TTC549 (cell line): ENCODE data around the gene STX10.

Experiments used
- FAIRE-seq: peaks from 2 replicates; lab custom pipeline; 2012; peaks lifted over from hg19 to GRCh38; lab: Jason Lieb, UNC

STX10 gene

GRCh38 chr19:13119627-13120026 is 30.5 kb downstream of the STX10 start:
- FAIRE-seq, result no peak

GRCh38 chr19:13118424-13119193 is 31.6 kb downstream of the STX10 start:
- no peak for FAIRE-seq

DNA sequence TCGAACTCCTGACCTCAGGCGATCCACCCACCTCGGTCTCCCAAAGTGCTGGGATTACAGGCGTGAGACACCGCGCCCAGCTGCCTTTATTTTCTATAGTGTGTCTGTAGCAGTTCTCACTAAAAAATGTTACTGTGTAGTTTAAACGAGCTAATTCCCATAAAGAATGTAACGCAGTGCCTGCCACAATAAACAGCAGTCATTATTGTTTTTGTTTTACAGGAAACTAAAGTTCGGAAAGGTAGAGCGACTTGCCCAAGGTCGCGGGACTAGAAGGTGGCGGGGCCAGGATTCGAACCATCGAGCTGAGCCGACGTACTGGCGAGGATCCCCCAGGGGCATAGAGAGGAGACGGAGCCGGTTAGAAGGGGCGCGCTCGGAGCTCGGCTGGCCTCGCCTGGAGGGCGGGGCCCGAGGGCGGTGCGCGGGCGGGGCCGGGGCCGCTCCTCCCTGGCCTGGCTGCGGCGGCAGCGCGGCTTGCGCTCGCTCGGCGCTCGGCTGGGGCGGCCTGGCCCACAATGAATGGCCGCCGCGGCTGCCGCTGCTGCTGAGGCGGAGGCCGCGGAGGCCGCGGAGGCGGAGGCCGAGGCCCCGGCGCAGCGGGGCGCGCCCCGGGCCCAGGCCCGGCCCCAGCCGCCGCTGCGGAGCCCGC is 32.3 kb downstream of the STX10 start, which contains the start of gene NACC1:
NACC1 (plus strand) TSS at position 493 of the 652 bp plus-strand sequence. CDS start 16,944 bp downstream, outside the sequence.
- FAIRE-seq, result no peak

- FAIRE-seq, result no peak
These were observed 32.9 kb downstream of the STX10 start for GRCh38 chr19:13117176-13117771.

- FAIRE-seq, result no peak
These were observed 33.6 kb downstream of the STX10 start, which contains the start of gene TRMT1 for GRCh38 chr19:13116282-13117175. TRMT1 (minus strand) TSS chr19:13116740; CDS start chr19:13116399, 341 bp downstream.

GRCh38 chr19:13115936-13116281 is 34.3 kb downstream of the STX10 start:
- FAIRE-seq, result no peak

GRCh38 chr19:13112555-13112954 is 37.6 kb downstream of the STX10 start:
- no peak for FAIRE-seq

DNA sequence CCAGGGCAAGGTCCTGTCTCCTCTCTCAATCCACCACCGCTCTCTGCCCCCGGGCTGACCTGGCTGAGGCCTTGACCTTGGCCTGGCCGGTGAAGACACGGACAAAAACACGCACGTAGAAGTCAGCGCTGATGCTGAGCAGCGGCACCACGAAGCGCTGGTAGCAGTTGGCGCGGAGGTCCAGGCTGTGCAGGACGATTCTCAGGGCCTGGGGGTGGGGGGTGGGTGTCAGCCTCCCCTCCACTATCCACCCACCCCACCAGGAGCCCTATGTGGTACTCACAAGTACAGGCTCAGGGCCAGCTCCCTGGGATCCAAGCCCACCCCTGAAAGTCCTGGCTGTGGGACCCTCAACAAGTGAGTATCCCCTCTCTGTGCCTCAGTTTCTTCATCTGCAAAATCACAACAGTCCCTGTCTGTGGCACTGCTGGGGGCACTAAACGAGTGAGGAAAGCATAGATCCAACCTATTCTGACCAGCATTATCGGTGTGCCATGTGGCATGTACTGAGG is 40.0 kb downstream of the STX10 start:
- FAIRE-seq, result no peak

DNA sequence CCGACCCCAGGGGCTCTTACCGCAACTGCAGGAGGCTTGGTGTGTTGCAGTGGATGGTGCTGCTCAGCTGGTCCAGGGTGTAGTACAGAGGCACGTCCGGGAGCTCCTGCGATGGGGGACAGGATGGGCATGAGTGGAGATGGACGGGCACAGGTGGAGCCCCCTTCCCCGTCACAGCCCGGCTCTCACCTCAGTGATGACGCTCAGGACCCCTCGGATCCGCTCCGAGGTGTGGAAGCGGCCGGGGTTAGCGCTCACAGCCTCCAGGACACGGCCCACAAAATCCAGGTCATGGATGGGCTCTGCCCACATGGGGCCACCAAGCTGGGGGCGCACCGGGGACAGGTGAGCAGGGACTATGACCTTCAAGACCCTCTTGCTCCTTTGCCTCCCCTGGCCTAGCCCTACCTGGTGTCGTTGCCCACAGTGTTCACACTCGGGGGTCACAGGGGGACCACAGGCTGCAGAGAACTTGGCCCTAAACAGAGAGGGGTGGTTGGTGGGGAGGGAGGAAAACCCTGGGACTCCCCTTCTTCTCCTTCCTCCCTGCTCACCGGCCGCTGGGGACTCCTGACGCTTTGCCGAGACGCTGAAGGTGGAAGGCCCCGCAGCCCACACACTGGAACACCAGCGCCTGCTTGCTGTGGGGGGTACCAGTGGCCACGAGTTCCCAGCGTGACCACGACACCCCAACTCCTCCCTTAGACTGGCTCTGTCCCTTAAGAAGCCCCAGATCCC is 40.6 kb downstream of the STX10 start:
- FAIRE-seq, result no peak

DNA sequence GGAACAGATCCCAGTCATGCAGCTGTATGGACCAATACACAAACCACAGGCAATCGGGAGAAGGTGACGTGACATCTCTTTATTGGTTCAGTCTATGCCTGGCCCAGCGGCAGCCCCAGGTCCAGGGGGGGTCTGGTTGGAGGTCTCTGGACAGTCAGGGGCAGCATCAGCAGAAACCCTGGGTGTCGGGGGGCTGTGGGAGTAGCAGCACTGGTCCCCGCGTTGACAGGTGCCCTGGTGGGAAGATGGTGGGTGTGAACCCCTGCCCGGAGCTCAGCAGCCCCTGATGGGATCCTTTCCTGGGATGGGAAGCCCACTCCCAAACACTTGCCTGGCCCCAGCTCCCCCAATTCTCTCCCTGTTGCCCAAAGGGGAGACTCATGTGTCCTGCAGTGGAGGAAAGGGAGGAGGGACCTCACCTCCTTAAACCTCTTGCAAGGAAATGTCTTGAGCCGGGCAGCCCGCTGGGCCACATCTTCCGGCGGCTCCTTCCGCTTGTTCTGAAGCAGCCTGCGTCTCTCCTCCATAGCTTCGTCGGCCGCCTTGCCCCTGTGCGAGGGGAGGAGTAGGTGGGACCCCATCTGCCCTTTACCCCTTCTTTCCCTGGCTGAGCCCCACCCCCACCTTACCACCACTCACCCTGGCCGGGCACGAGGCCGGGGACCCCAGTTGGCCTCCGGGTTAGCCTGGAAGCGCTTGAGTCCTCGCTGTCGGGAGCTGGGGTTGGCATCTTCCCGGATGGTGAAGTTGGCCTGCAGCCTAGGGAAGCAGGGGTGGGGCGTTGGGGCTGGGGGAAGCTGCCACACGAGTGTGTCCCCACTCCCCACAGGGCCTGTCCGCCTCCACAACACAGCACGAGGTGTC is 45.1 kb downstream of the STX10 start:
- FAIRE-seq, result no peak

GRCh38 chr19:13104360-13104847 is 45.8 kb downstream of the STX10 start:
- FAIRE-seq, result no peak

DNA sequence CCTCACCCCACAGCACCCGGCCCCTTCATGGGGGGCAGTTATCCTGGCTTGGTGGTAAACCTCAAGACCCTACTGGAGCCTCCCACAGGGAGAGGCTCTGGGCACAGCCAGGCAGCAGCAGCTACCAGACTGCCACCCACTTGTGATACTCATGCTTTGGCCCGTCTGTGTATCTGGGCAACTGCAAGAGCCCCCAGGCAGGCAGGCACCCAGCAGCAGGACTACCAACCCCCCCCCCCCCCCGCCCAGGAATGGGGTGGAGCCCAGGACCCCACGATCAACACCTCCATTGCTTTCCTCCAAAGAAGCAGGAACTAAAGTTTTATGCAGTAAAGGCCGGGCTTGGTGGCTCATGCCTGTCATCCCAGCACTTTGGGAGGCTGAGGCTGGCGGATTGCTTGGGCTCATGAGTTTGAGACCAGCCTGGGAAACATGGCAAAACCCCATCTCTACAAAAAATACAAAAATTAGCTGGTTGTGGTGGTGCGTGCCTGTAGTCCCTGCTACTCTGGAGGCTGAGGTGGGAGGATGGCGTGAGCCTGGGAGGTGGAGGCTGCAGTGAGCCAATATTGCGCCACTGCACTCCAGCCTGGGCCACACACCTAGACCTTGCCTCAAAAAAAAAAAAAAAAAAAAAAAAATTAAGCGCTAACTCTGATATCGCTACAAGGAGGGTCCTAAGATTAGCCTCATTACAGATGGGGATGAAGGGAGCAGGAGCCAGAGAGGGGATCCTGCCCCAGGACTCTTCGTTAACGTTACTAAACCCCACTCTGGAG is 46.4 kb downstream of the STX10 start:
- FAIRE-seq, result no peak

DNA sequence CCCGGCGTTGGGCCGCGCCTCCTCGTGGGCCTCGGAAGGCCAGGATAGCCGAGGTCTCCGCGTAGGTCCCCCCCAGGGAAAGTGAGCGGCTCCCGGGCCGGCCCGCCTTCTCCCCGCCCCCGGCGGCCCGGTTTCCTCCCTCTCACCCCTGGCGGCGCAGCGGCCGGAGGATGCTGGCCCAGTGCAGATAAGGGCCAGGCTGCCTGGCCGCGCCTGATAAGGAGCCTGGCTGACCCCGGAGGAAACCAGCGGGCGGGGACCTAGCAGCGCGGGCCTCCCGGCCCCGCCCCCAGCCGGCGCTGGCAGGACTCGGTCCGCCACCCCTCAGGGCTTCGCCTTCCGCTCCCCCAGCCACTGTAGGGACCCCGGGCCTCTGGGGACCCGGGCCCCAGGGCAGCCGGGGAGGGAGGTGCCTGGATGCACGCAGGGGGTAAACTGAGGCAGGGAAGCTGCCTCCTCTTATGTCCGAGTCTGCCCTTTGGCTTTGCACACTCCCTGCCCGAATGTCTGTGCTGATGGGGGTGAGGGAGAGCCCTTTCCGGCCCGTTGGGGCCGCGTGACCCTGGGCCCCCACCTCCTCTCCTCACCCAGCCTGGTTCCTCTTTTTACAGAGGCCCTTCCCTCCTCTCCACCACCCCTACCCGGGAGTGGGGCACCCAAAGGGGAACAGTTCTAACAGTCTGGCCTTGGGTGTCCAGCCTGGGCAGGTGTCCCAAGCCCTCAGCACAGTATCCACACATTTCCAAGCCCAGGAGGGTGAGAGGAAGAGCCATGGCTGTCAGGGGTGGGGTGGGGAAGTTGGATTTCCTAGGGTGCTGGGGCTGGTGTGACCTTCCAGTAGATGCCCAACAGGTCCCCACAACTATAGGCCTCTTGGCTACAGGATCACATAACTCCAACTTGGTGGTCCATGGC is 47.3 kb downstream of the STX10 start, which contains the start of gene LYL1:
LYL1 (minus strand) TSS at position 193 of the 915 bp plus-strand sequence. CDS start 1,687 bp downstream, outside the sequence.
- FAIRE-seq, result no peak

- no peak for FAIRE-seq
These were observed 47.8 kb downstream of the STX10 start for GRCh38 chr19:13102416-13102665.

- FAIRE-seq, result no peak
These were observed 48.4 kb downstream of the STX10 start for GRCh38 chr19:13101590-13102415.

GRCh38 chr19:13100841-13101589 is 49.2 kb downstream of the STX10 start:
- no peak for FAIRE-seq
